ENCODE data around the gene PHB1. TPM values are rescaled to one million over a fixed set of nuclear protein-coding genes. Genes with fewer than 3 reads are reported as not detected.

PHB1 gene
- total and polyA plus RNA-seq, 2 experiments from 2014 or later: 134 to 337 TPM

- H3K4me3 ChIP-seq: no peak overlapping the region
- TF ChIP-seq, protein P1, sequence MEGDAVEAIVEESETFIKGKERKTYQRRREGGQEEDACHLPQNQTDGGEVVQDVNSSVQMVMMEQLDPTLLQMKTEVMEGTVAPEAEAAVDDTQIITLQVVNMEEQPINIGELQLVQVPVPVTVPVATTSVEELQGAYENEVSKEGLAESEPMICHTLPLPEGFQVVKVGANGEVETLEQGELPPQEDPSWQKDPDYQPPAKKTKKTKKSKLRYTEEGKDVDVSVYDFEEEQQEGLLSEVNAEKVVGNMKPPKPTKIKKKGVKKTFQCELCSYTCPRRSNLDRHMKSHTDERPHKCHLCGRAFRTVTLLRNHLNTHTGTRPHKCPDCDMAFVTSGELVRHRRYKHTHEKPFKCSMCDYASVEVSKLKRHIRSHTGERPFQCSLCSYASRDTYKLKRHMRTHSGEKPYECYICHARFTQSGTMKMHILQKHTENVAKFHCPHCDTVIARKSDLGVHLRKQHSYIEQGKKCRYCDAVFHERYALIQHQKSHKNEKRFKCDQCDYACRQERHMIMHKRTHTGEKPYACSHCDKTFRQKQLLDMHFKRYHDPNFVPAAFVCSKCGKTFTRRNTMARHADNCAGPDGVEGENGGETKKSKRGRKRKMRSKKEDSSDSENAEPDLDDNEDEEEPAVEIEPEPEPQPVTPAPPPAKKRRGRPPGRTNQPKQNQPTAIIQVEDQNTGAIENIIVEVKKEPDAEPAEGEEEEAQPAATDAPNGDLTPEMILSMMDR (IDR thresholded peaks at IDR 0.05; ENCODE audit: low read depth, low read length): no peak
- H3K36me3 ChIP-seq: peaks cover 44% of the 10 kb centered on the region
- no peaks in the 10 kb centered on the region for H3K27me3 ChIP-seq
- no peak for DNase-seq (ENCODE audit: low read depth in 1 of 2, low spot score in 1 of 2)
- H3K4me1 ChIP-seq (ENCODE audit: low read depth): no peaks in the 10 kb centered on the region
- no peaks in the 10 kb centered on the region for H3K9me3 ChIP-seq (ENCODE audit: low read depth)
- H3K27ac ChIP-seq: no peak overlapping the region
These were observed 7.6 kb downstream of the PHB1 start for GRCh38 chr17:49407086-49407485.

DNA sequence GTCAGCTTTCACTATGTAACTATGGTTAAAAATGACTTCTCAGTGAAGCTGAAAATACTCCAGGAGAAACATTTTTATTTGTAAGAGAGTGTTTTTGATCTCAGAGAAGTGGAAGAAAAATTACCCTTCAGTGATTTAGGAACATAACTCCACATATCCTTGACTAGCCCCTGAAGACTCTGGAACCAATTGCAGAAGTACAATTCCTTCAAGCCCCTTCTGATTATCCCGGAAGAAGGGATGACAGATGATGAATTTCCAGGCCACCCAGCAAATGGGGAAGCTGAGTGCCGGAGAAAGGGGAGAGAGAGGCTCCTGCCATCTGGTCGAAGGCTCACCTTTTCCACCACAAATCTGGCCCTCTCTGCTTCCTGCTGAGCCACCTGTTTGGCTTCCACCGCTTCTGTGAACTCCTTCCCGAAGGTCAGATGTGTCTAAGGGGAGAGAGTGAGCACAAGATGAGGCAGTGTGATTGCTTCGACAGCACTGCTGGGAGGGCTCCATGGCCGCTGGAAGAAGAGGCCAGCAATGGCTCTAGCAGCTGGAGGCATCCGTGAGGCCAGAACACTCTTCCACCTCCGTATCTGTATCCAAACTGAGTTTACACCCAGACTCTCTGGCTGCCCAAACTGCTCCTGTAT, 8.1 kb downstream of the PHB1 start:
- TF ChIP-seq, protein P1 (IDR thresholded peaks at IDR 0.05; ENCODE audit: low read depth, low read length): no peak
- no peak for DNase-seq (ENCODE audit: low read depth in 1 of 2, low spot score in 1 of 2)
- Histone ChIP-seq H3K36me3 (peaks cover 38% of the 10 kb centered on the region), H3K27me3 (no peaks in the 10 kb centered on the region), H3K4me1 (ENCODE audit: low read depth) (no peaks in the 10 kb centered on the region), H3K4me3 (no peak overlapping the region), H3K9me3 (ENCODE audit: low read depth) (no peaks in the 10 kb centered on the region), H3K27ac (no peak overlapping the region)

DNA sequence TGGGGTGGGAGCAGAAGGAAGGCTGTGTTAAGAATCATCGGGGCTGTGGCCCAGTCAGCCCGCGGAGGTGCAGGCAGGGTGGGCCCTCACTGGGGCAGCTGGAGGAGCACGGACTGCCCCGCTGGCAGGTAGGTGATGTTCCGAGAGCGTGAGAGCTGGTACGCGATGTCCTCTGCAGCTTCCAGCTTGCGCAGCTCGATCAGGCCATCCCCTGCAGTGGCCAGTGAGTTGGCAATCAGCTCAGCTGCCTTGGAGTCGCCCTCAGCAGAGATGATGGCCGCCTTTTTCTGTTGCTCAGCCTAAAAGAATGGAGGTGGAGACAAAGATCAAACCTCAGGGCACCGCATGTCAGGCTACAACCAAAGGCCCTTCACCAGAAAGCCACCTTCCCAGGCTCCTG, 9.8 kb downstream of the PHB1 start:
- no peak overlapping the region for H3K4me3 ChIP-seq
- no peak for DNase-seq (ENCODE audit: low read depth in 1 of 2, low spot score in 1 of 2)
- no peaks in the 10 kb centered on the region for H3K27me3 ChIP-seq
- peaks cover 36% of the 10 kb centered on the region for H3K36me3 ChIP-seq
- TF ChIP-seq, protein P1 (IDR thresholded peaks at IDR 0.05; ENCODE audit: low read depth, low read length): no peak
- H3K4me1 ChIP-seq (ENCODE audit: low read depth): no peaks in the 10 kb centered on the region
- H3K9me3 ChIP-seq (ENCODE audit: low read depth): no peaks in the 10 kb centered on the region
- H3K27ac ChIP-seq: no peak overlapping the region

GRCh38 chr17:49404361-49404760, 10.3 kb downstream of the PHB1 start:
- Histone ChIP-seq H3K27ac (no peak overlapping the region), H3K9me3 (ENCODE audit: low read depth) (no peaks in the 10 kb centered on the region), H3K36me3 (peaks cover 33% of the 10 kb centered on the region), H3K4me3 (no peak overlapping the region), H3K4me1 (ENCODE audit: low read depth) (no peaks in the 10 kb centered on the region), H3K27me3 (no peaks in the 10 kb centered on the region)
- TF ChIP-seq, protein P1 (IDR thresholded peaks at IDR 0.05; ENCODE audit: low read depth, low read length): no peak
- DNase-seq (ENCODE audit: low read depth in 1 of 2, low spot score in 1 of 2): no peak

DNA sequence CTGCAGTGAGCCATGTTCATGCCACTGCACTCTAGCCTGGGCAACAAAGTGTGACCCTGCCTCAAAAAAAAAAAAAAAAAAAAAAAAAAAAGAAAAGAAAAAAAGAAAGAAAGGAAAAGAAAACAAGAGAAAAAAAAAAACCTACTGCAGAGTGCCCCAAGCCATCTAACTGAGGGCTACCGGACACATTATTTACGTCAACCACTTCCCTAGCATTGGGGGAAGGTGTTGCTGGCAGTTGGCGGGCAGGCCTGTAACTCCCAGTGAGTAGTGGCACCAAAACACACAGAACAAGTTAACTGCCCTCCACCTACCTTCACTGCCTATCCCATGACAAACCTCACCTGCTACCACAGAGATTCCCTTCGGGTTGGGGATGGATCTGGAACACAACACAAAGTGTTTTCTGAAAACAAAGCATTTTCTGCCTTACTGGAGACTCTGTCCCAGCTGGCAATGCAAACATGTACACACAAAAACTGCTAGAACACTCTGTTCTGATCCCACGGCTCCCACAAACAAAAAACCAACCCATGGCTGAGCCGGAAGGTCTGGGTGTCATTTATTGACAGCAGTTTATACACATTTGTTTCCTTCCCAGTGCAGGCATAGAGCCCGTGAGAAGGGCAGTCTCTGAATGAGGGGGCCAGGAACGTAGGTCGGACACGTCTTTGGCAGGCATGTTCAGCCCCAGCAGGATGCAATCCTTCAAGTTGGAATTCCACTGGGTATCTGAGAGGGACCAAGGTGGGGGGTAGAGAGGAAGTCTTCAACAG, 11.0 kb downstream of the PHB1 start:
- H3K27ac ChIP-seq: no peak overlapping the region
- H3K9me3 ChIP-seq (ENCODE audit: low read depth): no peaks in the 10 kb centered on the region
- no peaks in the 10 kb centered on the region for H3K27me3 ChIP-seq
- peaks cover 27% of the 10 kb centered on the region for H3K36me3 ChIP-seq
- no peak for DNase-seq (ENCODE audit: low read depth in 1 of 2, low spot score in 1 of 2)
- H3K4me1 ChIP-seq (ENCODE audit: low read depth): no peaks in the 10 kb centered on the region
- TF ChIP-seq, protein P1 (IDR thresholded peaks at IDR 0.05; ENCODE audit: low read depth, low read length): no peak
- H3K4me3 ChIP-seq: no peak overlapping the region
